HG03521 (cell line): ENCODE results near the gene RXRA.

Experiments used
- ATAC-seq: cut with Tn5 transposase; IDR thresholded peaks from one replicate; pipeline ENCODE4 v1.9.1; 2021; ENCODE audit warnings: mild to moderate bottlenecking, moderate library complexity; ENCODE audit not compliant: unreplicated experiment

The RXRA gene

GRCh38 chr9:134325813-134326723, at the start of gene RXRA:
Gene RXRA, plus strand, starts transcription at chr9:134326455. Its CDS starts 177 bp downstream, at chr9:134326632.
- ATAC-seq = peak; percentile 29

GRCh38 chr9:134278286-134278685, 48.0 kb upstream of the RXRA start:
- ATAC-seq = no peak

- no peak for ATAC-seq
These were observed 47.1 kb upstream of the RXRA start for GRCh38 chr9:134278974-134279640.

GRCh38 chr9:134282138-134282650, 44.1 kb upstream of the RXRA start:
- ATAC-seq = no peak

GRCh38 chr9:134283111-134283515, 43.1 kb upstream of the RXRA start:
- ATAC-seq = no peak

- no peak for ATAC-seq
These were observed 42.5 kb upstream of the RXRA start for GRCh38 chr9:134283692-134284265.

GRCh38 chr9:134284273-134284672, 42.0 kb upstream of the RXRA start:
- no peak for ATAC-seq

- ATAC-seq = no peak
These were observed 41.5 kb upstream of the RXRA start for GRCh38 chr9:134284741-134285140.

- ATAC-seq = no peak
These were observed 40.9 kb upstream of the RXRA start for GRCh38 chr9:134285215-134285845.

GRCh38 chr9:134286471-134287245, 39.6 kb upstream of the RXRA start:
- ATAC-seq = no peak

- ATAC-seq = no peak
These were observed 38.4 kb upstream of the RXRA start for GRCh38 chr9:134287591-134288491.

- no peak for ATAC-seq
These were observed 37.5 kb upstream of the RXRA start for GRCh38 chr9:134288746-134289145.

- no peak for ATAC-seq
These were observed 36.9 kb upstream of the RXRA start for GRCh38 chr9:134289241-134289875.

- ATAC-seq = no peak
These were observed 35.4 kb upstream of the RXRA start for GRCh38 chr9:134290603-134291451.

GRCh38 chr9:134291452-134291881, 34.8 kb upstream of the RXRA start:
- no peak for ATAC-seq

GRCh38 chr9:134291961-134292871, 34.0 kb upstream of the RXRA start:
- ATAC-seq = no peak

- ATAC-seq = no peak
These were observed 33.2 kb upstream of the RXRA start for GRCh38 chr9:134293031-134293521.
